ENCODE measurements around the gene SH3RF3.

The SH3RF3 gene

DNA sequence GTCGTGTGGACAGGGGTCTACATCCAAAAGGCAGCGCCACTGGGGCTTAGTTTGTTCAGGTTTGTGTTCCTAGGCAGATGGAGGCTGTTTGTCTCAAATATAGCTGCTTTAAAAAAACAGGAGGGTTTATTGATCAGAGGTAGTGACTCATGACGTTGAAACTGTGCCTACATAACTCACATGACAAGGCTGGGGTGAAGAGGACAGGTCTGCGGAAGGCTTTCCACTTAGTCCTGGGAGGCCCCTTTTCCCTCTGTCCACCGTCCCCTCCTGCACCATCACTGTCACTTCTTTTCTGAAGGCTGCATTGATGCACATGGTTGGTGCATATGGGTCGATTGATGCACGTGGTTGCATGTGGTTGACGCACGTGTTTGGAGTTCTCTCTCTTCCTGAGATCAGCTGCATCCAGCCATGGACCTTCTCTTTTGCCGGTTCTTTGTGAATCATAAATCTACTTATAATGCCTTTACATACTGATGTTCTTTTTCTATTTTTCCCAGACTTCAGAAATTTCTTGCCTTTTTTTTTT is 10.9 kb downstream of the SH3RF3 start:
- no peak for DNase-seq

GRCh38 chr2:109141006-109141600 is 12.1 kb downstream of the SH3RF3 start:
- no peak for DNase-seq

GRCh38 chr2:109141727-109142283 is 12.8 kb downstream of the SH3RF3 start:
- no peak for DNase-seq

GRCh38 chr2:109142416-109143210 is 13.6 kb downstream of the SH3RF3 start:
- DNase-seq = no peak

DNA sequence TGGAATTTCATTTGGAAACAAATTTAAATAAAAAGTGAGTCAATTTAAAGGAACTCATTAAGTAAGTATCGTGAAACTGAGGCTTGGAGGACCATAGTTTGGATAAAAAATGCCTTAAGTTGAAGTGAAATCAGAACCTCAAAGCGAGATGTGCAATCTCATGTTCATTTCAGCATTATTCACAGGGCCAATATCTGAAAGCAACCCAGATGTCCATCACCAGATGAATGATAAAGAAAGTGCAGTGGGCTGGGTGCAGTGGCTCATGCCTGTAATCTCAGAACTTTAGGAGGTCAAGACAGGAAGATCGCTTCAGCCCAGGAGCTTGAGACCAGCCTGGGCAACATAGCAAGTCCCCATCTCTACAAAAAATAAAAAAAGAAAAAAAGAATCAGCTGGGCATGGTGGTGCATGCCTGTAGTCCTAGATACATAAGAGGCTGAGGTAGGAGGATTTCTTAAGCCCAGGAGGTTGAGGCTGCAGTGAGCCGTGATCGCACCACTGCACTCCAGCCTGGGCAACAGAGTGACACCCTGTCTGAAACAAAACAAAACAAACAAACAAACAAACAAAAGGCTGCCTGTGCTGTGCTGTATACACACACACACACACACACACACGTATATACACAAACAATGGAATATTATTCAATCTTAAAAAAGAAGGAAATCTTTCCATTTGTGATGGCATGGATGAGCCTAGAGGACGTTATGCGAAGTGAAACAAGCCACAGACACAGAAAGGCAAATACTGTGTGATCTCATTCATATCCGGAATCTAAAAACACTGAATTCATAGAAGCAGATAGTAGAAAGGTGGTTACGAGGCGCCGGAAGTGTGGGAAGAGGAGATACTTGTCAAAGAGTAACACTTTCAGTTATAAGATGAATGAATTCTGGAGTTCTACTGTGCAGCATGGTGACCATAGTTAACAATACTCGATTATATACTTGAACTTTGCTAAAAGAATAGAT is 14.5 kb downstream of the SH3RF3 start:
- peak; percentile 72 for DNase-seq

DNA sequence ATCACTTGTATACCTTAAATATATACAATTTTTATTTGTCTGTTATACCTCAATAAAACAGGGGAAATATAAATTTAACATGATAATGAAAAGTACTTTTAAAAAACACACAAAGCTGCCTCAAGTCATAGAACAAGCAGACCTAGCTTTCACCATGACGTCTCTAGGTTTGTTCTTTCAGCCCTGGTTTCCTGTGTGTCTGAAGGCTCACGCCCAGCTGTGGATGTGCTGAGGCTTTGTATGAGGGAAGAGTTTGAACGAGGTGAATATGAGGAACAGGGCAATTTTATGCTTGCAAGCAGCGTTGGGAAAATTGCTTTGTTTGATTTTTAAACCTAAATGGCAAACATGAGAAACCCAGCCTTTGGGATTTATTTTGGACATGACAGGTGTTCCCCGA is 15.3 kb downstream of the SH3RF3 start:
- no peak for DNase-seq

- DNase-seq = no peak
Observed at GRCh38 chr2:109144721-109145120, 15.7 kb downstream of the SH3RF3 start.

DNA sequence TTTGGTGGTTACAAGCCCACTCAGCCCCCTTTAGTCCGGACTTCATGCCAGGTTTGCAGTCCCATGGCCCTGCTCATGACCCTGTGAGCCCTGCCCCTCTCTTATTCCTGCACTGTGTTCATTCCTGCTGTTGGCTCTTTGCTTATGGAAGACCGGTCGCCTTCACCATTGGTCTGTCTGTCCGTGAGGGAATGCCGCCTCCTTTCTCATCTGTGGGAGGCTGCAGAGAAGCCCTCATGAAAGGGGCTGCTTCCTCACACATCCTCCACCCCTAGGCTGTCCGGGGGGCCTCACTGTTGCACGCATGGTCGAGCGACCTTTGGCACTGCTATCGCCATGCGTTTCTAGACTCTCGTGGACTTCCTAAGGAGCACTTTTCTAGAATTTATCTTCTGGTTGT is 16.3 kb downstream of the SH3RF3 start:
- no peak for DNase-seq

DNA sequence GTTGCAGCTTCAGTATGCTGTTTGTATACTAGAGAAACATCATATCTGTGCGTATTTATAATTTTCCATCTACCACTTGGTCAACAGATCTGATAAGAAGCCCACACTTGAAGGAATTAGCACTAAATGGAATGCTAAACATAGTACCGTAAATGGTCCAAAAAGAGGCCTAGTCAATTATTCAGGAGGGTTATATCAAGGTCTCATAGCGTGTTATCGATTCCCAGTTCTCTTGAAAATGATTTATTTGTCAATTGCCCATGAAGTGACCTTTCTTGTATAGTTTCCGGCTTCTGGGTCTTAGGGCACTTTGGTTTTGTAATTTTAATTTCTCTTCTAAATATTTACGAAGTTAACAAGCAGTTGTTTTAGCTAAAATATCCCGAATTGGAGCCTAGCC is 18.4 kb downstream of the SH3RF3 start:
- no peak for DNase-seq

- DNase-seq = no peak
Observed at GRCh38 chr2:109148117-109148746, 19.2 kb downstream of the SH3RF3 start.

DNA sequence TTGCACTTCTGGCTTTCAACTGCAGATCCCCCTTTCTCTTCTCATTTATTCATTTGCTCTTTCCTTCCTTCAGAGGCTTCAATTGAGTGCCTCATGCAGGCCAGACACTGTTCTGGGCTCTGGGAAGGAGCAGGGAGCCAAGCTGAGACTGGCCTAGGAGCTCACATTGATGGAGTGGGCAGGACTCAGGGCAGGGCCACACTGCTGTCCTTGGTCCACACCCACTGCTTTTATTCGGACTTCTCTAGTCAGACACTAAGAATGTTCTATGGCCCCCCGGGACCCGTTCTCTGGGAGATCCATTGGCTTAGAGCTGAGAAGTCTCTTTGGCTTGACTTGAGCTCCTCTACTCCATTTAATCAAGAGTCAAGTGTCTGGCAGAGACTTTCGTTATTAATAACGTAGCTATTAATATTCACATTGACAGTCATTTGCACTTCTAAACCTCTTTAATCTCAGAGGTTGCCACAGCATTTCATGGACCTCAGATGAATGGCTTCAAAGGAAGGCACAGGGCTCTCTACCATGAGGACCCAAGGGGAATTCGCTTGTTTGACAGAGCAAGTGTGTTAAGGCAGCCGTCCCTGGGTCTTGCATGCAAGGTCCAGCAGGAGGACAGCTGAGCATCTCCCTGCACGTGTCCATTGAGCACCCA is 20.1 kb downstream of the SH3RF3 start:
- no peak for DNase-seq

DNA sequence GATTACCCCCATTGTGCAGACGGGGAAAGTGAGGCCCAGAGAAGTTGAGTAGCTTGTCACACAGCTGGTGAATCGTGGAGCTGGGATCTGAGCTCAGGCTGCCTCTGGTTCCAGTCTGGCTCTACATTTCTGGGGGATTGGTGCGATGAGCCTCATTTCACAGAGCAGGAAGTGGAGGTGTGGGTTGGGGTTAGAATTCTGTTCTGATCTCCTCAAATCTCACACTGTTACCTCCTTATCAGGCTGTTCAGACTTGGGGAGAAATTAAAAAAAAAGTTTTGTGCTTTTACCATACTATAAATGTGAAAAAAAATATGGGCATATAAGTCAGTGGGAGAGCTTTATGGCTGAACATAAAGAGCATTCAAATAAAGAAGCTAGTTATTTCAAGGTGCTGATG is 21.6 kb downstream of the SH3RF3 start:
- DNase-seq = no peak

- no peak for DNase-seq
Observed at GRCh38 chr2:109151519-109151918, 22.5 kb downstream of the SH3RF3 start.

DNA sequence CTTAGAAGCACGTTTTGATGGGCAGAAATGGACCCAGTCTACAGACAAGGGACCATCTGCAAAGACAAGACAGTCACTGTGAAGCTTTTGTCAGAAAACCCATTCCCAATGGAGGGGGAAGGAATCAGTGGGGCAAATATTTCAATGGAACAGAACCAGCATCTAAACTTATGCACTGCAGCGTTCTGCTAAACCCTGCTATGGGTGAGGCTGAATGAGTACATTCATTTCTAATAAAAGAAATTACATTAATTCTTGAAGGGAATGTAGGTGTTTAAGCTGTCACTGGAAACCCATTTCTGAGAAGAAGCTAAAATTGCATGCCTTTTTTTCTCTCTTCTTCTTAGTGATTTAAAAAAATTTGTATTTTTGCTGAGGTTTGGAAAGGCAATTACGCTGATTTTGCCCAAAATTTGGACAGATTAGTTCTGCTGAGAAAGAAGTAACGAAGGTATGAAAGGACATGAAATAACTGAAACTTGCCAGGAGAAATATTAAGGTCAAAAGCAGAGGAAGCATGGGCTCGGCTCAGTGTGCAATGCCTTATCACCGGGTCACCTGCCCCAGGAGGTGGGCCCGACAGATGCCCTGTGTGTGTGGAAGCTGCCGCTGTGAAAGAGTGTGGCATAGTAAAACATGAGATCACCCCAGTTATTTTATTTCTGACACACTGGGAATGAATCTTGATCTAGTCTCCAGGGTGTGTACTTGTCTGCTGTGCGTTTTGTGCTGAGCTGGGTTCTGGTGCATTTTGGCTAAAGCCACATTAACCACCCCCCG is 24.2 kb downstream of the SH3RF3 start:
- DNase-seq = no peak

DNA sequence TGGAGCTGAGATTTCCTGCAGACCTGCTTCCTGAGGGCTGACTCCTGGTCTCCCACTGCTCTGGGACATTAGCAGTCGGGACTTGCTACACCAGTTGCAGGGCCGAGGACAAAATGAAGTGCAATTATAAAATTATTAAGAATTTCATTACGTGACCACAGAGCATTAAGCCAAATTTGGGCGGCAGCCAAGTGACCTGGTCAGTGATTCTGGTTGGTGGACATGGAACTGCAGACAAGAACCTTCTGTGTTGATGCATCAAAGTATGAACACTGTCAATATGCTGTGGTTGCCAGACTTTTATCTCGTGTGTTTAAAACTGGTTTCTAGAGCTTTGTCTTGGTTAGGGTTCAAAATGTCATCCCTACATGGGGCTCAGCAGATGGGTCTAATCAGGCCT is 24.8 kb downstream of the SH3RF3 start:
- DNase-seq = no peak

GRCh38 chr2:109154226-109154625 is 25.2 kb downstream of the SH3RF3 start:
- DNase-seq = no peak

DNA sequence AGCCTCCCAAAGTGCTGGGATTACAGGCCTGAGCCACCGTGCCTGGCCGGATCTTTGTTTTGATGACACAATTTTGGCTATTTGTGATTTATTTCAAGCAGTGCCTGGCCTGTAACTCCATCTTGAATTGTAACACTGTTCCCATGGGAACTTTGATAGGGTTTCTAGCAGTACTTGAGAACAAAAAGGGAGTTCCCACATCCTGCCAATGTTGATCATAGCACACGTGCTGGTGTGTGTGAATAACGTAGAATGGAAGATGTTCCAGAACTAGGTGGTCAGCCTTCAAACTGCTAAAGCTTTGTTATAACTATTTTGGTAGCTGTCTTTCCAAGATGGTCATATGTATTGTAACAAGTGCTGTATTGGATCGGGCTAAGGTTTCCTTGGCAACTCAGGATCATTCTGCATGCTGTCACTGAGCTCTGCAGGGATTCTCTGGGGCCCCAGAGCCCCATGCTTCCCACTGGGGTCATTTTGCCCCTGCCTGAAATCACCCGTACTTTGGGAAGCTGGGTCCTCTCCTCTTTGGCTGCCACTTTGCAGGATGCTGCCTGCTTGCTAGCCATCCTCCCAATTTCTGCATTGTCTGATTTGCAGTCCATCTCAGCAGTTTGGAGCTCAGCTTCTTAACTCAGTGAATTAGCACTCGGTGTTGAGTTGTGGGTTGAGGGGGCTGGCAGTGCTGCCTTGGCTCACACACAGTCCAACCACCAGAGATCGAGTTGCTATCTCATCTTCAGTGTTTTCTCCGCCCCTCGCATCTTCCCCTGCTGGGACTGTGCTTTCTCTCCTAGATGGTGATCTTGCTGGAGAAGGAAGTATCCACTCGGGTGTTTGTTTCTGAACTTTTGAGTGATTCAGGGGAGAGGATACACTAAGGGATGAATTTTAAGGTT is 26.8 kb downstream of the SH3RF3 start:
- DNase-seq = no peak

DNA sequence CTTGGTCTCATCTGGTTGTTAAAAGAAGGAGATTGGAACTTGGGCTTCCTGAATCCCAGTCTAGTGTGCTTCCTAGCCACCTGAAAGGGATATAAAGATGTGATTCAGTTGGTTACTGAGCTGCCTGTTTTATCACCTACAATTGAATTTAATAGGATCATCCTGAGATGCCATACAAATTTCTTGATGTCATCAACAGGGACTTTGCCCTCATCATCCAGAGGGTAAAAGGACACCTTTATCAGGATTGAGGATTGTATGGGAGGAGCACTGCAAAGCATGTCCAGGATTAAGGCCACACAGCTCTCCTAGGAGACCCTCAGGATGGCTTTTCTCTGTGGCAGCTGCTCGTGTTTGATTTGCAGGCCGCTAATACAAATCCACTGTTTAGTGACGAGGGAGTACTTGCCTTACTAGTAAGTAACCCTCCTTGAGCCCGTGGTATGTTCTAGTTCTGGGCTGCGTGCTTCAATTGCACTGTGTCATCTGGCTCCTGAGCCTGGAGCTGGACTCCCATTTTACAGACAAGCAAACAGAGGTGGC is 28.6 kb downstream of the SH3RF3 start:
- DNase-seq = no peak

- DNase-seq = no peak
Observed at GRCh38 chr2:109158237-109158636, 29.2 kb downstream of the SH3RF3 start.

DNA sequence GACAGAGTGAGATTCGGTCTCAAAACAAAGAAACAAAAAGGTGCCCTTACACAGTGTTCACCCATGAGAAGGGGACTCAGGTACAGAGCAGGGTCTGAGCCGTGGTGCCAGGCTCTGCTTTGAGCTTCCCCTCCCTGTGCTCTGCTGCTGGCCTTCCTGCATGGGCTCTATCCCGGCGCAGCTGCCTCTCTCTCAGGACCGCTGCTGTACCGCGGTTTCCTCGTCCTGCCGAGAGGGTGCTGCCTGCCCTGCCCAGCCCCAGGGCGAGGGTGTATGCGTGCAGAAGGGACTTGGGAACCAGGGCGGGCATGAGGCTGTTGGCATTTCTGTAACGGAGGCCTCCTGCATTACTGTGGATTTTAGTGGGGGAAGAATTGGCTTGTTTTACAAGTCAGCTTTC is 30.1 kb downstream of the SH3RF3 start:
- no peak for DNase-seq

All from stimulated activated CD4-positive, alpha-beta T cell treated with anti-CD3 and anti-CD28 coated beads, Interleukin-2, amount 100 ng/mL, for 24 hours (primary cell).